Fibroblast of gingiva (primary cell): Measurements from ENCODE around the gene UBE2Z.
A peak's percentile ranks its signal among the peaks of the same experiment; 100 is the strongest.
"Not testable (repeated sequence)": the region's sequence is repeated elsewhere in the genome, so short reads cannot be mapped to it uniquely, and the experiment has no call there.

Source experiments
- DNase-seq: peaks from one replicate; pipeline ENCODE4 v3.0.0-alpha.2; 2011; ENCODE audit warnings: low read depth

The UBE2Z gene

DNA sequence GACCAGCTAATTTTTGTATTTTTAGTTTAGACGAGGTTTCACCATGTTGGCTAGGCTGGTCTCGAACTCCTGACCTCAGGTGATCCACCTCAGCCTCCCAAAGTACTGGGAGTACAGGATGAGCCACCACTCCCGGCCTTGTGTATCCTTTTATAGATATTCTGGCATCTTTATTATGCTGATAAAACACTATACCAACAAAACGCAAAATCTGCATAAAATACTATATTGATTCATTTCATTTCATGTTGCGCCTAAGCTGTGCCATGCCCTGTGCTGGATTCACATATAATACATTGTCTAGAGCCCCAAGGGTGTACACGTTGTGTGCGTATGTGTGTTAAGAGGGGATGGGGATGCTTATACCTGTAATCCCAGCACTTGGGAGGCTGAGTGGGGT, 3.8 kb upstream of the UBE2Z start:
- no peak for DNase-seq

DNA sequence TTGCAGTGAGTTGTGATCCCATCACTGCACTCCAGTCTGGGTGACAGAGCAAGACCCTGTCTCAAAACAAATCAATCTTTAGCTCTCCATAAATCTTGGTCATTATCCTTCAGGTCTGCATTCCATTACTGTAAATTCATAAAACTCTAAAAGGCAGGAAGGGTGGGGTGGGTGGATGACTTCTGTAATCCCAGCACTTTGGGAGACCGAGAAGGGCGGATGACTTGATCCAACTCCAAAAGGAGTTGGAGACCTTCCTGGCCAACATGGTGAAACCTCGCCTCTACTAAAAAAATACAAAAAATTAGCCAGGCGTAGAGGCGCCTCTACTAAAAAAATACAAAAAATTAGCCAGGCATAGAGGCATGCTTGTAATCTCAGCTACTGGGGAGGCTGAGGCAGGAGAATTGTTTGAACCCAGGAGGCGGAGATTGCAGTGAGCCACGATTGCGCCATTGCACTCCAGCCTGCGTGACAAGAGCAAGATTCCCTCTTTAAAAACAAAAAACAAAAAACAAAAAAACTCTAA, 2.2 kb upstream of the UBE2Z start:
- DNase-seq, result no peak

GRCh38 chr17:48907713-48908046, 527 bp upstream of the UBE2Z start:
- peak; percentile 70 for DNase-seq

DNA sequence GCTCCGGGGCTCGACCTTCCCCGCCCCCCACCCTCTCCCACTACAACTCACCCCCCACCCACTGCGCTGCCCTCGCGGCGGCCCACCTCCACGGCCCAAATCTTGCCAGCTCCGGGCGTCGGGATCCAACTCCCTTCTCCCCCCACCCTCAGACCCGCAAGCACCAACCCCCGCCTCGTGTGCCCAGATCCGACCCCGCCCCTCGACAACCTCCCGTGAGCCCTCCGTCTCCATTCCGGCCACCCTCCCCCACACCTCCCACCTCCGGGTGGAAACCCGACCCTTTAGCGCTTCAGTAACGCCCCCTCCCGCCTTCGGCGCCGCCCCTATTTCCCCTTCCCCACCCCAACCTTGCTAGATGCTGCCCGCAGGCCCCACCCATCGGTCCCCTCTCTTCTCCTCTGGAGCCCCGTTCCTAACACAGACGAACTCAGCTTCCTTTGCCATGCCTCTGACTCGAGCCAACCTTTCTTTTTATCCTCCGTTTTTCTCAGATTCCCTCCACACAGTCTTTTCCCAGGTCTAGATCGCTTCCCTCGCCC, 717 bp downstream of the UBE2Z start:
- peak; percentile 84 for DNase-seq

DNA sequence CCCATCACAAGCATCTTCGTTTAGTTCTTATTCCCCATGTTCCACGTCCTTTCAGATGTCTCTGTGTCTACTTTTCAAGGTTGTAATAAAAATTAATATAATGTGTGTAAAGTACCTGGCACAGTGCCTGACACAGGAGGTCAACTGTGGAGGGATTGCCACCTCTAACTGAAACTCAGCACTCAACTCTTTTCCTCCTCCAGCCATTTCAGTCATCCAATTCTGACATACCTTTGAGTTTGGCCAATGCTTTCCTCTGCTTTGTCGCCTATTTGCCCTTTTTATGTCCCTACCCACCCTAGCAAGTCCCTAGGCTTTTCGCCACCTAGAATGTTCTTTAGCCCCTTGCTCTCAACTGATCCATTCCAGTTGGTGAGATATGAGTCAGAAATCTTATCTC, 1.6 kb downstream of the UBE2Z start:
- no peak for DNase-seq

- no peak for DNase-seq
Measured at GRCh38 chr17:48910370-48910769, 2.2 kb downstream of the UBE2Z start.

- no peak for DNase-seq
Measured at GRCh38 chr17:48912476-48912875, 4.3 kb downstream of the UBE2Z start.

- DNase-seq, result peak; percentile 79
Measured at GRCh38 chr17:48915459-48916282, 7.5 kb downstream of the UBE2Z start.

DNA sequence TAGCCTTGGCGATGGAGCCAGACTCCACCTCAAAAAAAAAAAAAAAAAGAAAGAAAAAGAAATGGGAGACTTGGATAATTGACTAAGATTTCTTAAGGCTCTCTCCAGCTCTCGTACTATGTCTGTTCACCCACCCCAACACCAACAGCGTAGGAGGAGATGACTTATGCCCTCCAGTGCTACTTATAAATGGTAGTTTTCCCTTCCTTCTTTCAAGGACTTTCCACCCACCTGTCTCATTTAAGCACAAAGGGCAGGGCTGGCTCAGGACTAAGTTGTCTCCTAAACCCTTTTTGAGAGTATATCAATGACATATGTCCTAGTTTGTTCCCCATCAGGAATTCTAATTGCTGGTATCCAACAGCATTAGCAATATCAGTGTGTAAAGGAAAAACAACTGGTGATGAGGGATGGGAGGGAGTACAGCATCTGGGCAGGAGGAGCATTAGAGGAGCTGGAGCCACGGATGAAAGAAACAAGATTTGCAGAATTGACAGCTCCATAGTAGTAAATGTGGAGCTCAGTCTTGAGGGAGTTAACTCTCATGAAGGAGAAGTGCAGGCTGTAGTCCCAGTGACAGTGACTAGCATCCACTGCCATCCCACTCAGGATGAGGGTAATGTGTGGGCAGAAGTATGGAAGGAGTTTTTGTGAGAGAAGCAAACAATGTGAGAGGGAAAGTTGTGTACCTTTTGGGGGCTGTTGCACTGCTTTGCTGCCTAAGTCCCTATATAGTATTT, 17.2 kb downstream of the UBE2Z start:
- no peak for DNase-seq

GRCh38 chr17:48925991-48926342, 17.8 kb downstream of the UBE2Z start:
- no peak for DNase-seq

DNA sequence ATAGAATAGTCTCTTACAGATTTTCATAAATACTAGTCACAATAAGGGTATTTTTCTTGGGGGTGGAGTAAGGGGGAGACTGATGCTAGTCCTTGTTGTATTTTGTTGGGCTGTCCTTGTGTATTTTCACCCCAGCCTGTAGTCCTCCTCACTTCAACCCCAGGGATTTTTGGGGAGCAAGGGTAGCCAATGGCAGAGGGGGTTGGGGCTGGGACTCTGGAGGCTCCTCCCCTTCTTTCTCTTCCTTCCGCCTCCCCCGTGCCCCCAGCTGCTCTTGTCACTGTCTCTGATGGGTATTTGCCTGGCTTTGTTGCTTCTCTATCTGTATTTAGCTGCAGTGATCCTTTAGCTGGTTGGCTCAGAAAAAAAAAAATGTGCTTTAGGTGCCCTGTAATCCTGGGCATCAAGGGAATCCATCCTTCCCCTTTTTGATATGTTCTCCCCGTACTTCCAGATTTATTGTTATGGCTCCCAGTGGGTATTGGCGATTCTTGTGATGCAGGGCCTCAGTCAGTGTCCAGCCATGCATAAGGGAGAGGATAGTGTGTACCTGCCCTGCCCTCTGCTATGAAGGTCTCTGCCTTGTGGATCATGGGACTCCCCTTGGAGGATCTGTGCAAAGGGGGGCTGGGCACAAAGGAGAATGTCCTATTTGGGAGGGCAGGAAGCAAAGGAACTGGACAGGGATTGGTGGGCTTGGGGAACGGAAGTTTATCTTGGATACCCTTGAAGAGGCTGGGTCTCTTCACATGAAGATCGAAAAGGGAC, 20.0 kb downstream of the UBE2Z start:
- no peak for DNase-seq

DNA sequence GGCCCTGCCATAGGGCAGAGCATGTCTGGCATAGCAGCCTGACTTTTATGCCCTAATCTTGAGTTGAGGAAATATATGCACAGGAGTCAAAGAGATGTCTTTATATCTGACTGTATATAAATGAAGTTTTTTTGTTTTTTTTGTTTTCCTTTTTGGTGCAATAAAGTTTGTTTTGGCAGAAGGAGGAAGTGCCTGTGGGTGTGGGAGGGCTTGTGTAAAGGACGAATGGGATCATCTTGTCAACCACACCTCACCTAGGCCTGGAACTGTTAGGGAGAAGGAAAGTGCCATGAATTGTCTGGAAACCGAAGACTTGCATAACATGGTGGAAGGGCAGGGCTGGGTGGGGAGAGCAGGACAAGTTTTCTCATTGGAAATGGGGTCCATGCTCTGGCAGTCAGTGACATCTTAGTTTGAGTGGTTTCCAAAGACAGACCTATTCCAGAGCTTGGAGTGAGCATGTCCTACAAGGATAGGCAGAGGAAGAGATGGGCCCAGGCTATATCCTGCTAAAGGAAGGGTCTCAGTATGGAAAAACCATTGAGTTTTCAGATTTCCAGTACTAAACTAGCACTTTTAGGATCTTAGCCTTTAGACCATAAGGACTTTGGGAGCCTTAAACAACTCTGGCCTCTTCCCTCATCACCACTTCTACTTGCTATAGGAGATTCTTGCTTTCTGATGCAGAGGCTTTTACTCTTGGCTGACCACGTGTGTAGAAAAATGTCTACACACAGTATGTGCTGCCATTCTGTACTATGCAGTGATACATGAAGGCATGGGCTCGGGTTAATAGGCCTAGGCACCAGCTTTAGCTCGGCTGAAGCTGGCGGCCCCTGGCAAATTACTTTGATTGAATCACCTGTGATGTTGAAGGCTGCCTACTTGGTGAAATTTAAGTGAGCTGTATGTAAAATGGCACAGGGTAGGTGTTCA, 20.9 kb downstream of the UBE2Z start:
- DNase-seq, result peak; percentile 18

DNA sequence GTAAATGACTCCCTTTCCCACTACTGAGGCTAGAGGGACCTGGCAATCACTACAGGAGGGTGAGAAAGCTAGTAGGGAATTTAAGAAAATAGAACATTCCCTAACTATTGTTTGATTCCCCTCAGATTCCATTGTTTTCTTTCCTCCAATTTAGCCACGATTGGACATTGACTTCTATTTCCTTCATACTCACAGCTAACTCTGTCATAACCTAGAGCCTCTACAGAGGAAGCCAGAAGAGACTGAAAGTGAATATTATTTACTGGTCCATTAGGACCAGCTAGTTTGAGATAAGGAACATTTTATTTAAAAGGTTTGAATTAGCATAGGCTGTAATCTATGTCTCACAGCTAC, 21.6 kb downstream of the UBE2Z start:
- DNase-seq, result no peak

DNA sequence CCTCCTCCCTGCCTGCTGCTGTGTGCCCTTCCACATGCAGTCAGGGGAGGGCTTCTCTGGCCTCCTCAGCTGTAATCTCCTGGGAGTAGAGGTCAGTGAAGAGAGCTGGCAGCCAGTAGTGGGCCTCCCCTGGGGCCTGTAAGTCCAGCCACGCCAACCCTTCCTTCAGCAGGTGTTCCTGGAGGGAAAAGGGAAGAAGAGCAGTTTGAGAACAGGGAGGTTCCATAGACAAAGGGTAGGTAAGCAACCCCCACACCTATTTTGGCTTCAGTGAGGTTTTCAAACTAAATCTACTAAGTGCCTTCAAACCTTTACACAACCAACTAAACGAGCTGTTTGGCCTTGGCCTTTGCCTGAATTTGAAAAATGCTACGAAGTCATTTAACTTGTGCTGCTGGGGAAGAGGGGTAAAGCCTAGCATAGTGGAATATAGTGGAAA, 22.2 kb downstream of the UBE2Z start:
- DNase-seq, result no peak

DNA sequence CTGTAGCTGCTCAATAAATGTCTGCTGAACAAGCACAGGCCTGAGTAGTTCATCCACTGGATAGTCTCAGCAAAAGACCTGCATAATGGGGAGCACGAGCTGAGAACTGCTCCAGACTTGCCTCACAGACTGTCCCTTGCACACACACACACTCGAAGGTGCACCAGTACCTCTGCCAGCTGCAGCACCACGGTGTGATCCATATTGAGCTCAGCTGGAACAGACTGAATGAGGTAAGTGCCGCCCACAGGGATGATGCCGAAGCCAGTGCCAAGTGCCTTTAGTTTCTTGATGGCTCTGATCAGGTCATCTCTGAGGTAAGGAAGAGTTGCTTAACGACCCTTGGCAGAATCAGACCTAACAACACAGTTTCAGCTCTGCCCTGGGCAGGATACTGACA, 24.8 kb downstream of the UBE2Z start:
- no peak for DNase-seq

- peak; percentile 88 for DNase-seq
Measured at GRCh38 chr17:48944515-48945260, 36.5 kb downstream of the UBE2Z start, which contains the start of gene SNF8. Gene SNF8, minus strand, starts transcription at chr17:48944842. Its CDS starts 108 bp downstream, at chr17:48944734.

GRCh38 chr17:48945261-48945651, 37.0 kb downstream of the UBE2Z start:
- DNase-seq, result not testable (repeated sequence)

DNA sequence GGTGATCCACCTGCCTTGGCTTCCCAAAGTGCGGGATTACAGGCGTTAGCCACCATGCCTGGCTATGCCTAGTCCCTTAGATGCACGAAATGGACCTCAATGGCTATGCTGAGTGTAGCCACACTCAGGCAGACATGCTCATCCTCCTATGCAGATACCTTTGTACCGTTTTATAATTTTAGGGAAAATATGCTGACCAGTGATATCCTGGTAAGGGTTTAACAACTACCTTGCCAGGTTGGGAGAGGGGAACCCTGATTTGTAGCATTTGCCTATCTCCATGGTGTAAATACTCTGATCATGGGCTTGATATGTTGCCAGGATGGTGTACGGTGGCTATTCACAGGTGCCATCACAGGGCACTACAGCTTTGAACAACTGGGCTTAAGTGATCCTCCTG, 43.4 kb downstream of the UBE2Z start:
- DNase-seq, result no peak

- DNase-seq, result no peak
Measured at GRCh38 chr17:48952904-48953303, 44.7 kb downstream of the UBE2Z start.

GRCh38 chr17:48954300-48954755, 46.1 kb downstream of the UBE2Z start:
- peak; percentile 45 for DNase-seq
